Kidney tubule cell (primary cell): ENCODE results near the gene NUTM2F.
"Not testable (repeated sequence)": the region's sequence is repeated elsewhere in the genome, so short reads cannot be mapped to it uniquely, and the experiment has no call there.

Experiments used
- DNase-seq: peaks from one replicate; pipeline ENCODE4 v3.0.0-alpha.2; 2018; ENCODE audit warnings: low spot score

Gene NUTM2F

GRCh38 chr9:94328544-94328943 is at the start of gene NUTM2F:
TSS of gene NUTM2F (minus strand) at chr9:94328644. CDS start at chr9:94328623, 21 bp downstream.
- not testable (repeated sequence) for DNase-seq

- DNase-seq, result not testable (repeated sequence)
Observed at GRCh38 chr9:94375197-94375596, 46.8 kb upstream of the NUTM2F start.

- peak; percentile 87 for DNase-seq
Observed at GRCh38 chr9:94374176-94375056, 46.0 kb upstream of the NUTM2F start.

- not testable (repeated sequence) for DNase-seq
Observed at GRCh38 chr9:94373779-94374175, 45.3 kb upstream of the NUTM2F start.

- DNase-seq, result not testable (repeated sequence)
Observed at GRCh38 chr9:94370266-94370665, 41.8 kb upstream of the NUTM2F start.

GRCh38 chr9:94364093-94364614 is 35.7 kb upstream of the NUTM2F start:
- DNase-seq, result not testable (repeated sequence)

- DNase-seq, result not testable (repeated sequence)
Observed at GRCh38 chr9:94357158-94357557, 28.7 kb upstream of the NUTM2F start.

- peak; percentile 10 for DNase-seq
Observed at GRCh38 chr9:94351901-94352723, 23.7 kb upstream of the NUTM2F start.

- not testable (repeated sequence) for DNase-seq
Observed at GRCh38 chr9:94348754-94349153, 20.3 kb upstream of the NUTM2F start.

GRCh38 chr9:94347451-94347850 is 19.0 kb upstream of the NUTM2F start:
- DNase-seq, result not testable (repeated sequence)

GRCh38 chr9:94341703-94342102 is 13.3 kb upstream of the NUTM2F start:
- DNase-seq, result not testable (repeated sequence)

GRCh38 chr9:94340750-94341149 is 12.3 kb upstream of the NUTM2F start:
- DNase-seq, result not testable (repeated sequence)

GRCh38 chr9:94339657-94340056 is 11.2 kb upstream of the NUTM2F start:
- not testable (repeated sequence) for DNase-seq

- not testable (repeated sequence) for DNase-seq
Observed at GRCh38 chr9:94338723-94339122, 10.3 kb upstream of the NUTM2F start.

- DNase-seq, result not testable (repeated sequence)
Observed at GRCh38 chr9:94336445-94336844, 8.0 kb upstream of the NUTM2F start.

GRCh38 chr9:94325583-94325982 is 2.9 kb downstream of the NUTM2F start:
- not testable (repeated sequence) for DNase-seq

GRCh38 chr9:94323153-94323798 is 5.2 kb downstream of the NUTM2F start:
- DNase-seq, result not testable (repeated sequence)

GRCh38 chr9:94322342-94322940 is 6.0 kb downstream of the NUTM2F start:
- not testable (repeated sequence) for DNase-seq

- DNase-seq, result not testable (repeated sequence)
Observed at GRCh38 chr9:94317949-94318657, 10.3 kb downstream of the NUTM2F start.

- not testable (repeated sequence) for DNase-seq
Observed at GRCh38 chr9:94316236-94316635, 12.2 kb downstream of the NUTM2F start.
